CD14-positive monocyte (primary cell): ENCODE results near the gene GRB7. TPM values are rescaled to one million over a fixed set of nuclear protein-coding genes. Genes with fewer than 3 reads are reported as not detected.

Experiments used
- DNase-seq, 3 donors: peaks; one replicate each; pipeline ENCODE4 v3.0.0-alpha.2; 2011 to 2022
- H2AFZ ChIP-seq: 2 replicates; pipeline ENCODE4 v1.6.0; 2012; ENCODE audit warnings: mild to moderate bottlenecking, low read depth, low read length, inconsistent platforms; ENCODE audit not compliant: insufficient read depth, poor library complexity, severe bottlenecking
- H3K27ac ChIP-seq, 2 donors: 1 replicate in 1 of 2; 2 replicates in 1 of 2; pipeline ENCODE4 v1.5.1; 2012 to 2013; ENCODE audit warnings: low read length in 2 of 2, control low read depth in 1 of 2, inconsistent platforms in 1 of 2, low read depth in 1 of 2, mild to moderate bottlenecking in 1 of 2
- H3K27me3 ChIP-seq, 2 donors: one replicate each; pipeline versions ENCODE4 v1.6.0 to v1.6.1; 2011 to 2013; ENCODE audit warnings: low read length in 2 of 2; ENCODE audit not compliant: control insufficient read depth in 2 of 2, insufficient read depth in 2 of 2
- H3K36me3 ChIP-seq, 2 donors: replicated peaks in 1 of 2; 1 replicate in 1 of 2; 2 replicates in 1 of 2; pipeline versions ENCODE4 v1.5.1 to v1.6.1; 2012 to 2013; ENCODE audit warnings: low read length in 2 of 2, control low read depth in 1 of 2, inconsistent platforms in 1 of 2, mild to moderate bottlenecking in 1 of 2; ENCODE audit not compliant: insufficient read depth in 2 of 2, control insufficient read depth in 1 of 2
- H3K4me1 ChIP-seq, 2 donors: 1 replicate in 1 of 2; 2 replicates in 1 of 2; pipeline versions ENCODE4 v1.5.1 to v1.6.1; 2012 to 2013; ENCODE audit warnings: low read length in 2 of 2, control low read depth in 1 of 2, inconsistent platforms in 1 of 2, mild to moderate bottlenecking in 1 of 2, moderate library complexity in 1 of 2; ENCODE audit not compliant: insufficient read depth in 2 of 2, control insufficient read depth in 1 of 2
- H3K4me2 ChIP-seq: replicated peaks from 2 replicates; pipeline ENCODE3; 2012; ENCODE audit warnings: low read length, moderate library complexity, mild to moderate bottlenecking; ENCODE audit not compliant: poor library complexity, severe bottlenecking; ENCODE audit errors: extremely low read depth
- H3K4me3 ChIP-seq, 3 experiments: fragments of 200-600 bp in 1 of 3; sonication (generic) in 1 of 3; replicated peaks in 1 of 3; 1 replicate in 2 of 3; 2 replicates in 1 of 3; pipeline ENCODE4 v1.5.1; 2011 to 2013; ENCODE audit warnings: low read length in 3 of 3, mild to moderate bottlenecking in 3 of 3, control low read depth in 2 of 3, low read depth in 2 of 3, inconsistent platforms in 1 of 3, moderate library complexity in 1 of 3
- H3K79me2 ChIP-seq: 2 replicates; pipeline ENCODE4 v1.6.0; 2012; ENCODE audit warnings: mild to moderate bottlenecking, control low read depth, inconsistent platforms, low read length, moderate library complexity; ENCODE audit not compliant: insufficient read depth
- H3K9ac ChIP-seq: 2 replicates; pipeline ENCODE4 v1.6.0; 2017; ENCODE audit warnings: low read length, mild to moderate bottlenecking; ENCODE audit not compliant: insufficient read depth, poor library complexity, severe bottlenecking
- H3K9me3 ChIP-seq, 2 donors: replicated peaks in 1 of 2; 1 replicate in 1 of 2; 2 replicates in 1 of 2; pipeline versions ENCODE4 v1.5.1 to v1.6.1; 2012 to 2013; ENCODE audit warnings: low read length in 2 of 2, control low read depth in 1 of 2; ENCODE audit not compliant: control insufficient read depth in 1 of 2, insufficient read depth in 1 of 2
- H4K20me1 ChIP-seq: 2 replicates; pipeline ENCODE4 v1.6.0; 2012; ENCODE audit warnings: mild to moderate bottlenecking, low read length, control low read depth, moderate library complexity; ENCODE audit not compliant: insufficient read depth
- H3K27ac Mint-ChIP-seq, 7 donors: one replicate each; pipeline ENCODE4 v1.8.0; 2020; ENCODE audit warnings: mild to moderate bottlenecking in 7 of 7, mixed read lengths in 7 of 7, moderate library complexity in 6 of 7, inconsistent platforms in 2 of 7
- H3K27me3 Mint-ChIP-seq, 3 donors: one replicate each; pipeline ENCODE4 v1.8.0; 2021 to 2022; ENCODE audit warnings: low read depth in 3 of 3, mild to moderate bottlenecking in 3 of 3, mixed read lengths in 3 of 3, moderate library complexity in 3 of 3, inconsistent platforms in 1 of 3
- H3K36me3 Mint-ChIP-seq, 2 donors: one replicate each; pipeline ENCODE4 v1.8.0; 2020; ENCODE audit warnings: mixed read lengths in 2 of 2, inconsistent platforms in 1 of 2, mild to moderate bottlenecking in 1 of 2
- H3K4me1 Mint-ChIP-seq: one replicate; pipeline ENCODE4 v1.8.0; 2020; ENCODE audit warnings: mild to moderate bottlenecking, mixed read lengths
- H3K4me3 Mint-ChIP-seq, 2 donors: one replicate each; pipeline ENCODE4 v1.8.0; 2020; ENCODE audit warnings: mild to moderate bottlenecking in 2 of 2, mixed read lengths in 2 of 2, moderate library complexity in 1 of 2
- H3K9me3 Mint-ChIP-seq, 7 donors: one replicate each; pipeline ENCODE4 v1.8.0; 2020 to 2022; ENCODE audit warnings: mixed read lengths in 7 of 7, mild to moderate bottlenecking in 6 of 7, moderate library complexity in 6 of 7, inconsistent platforms in 2 of 7
- CTCF ChIP-seq: fragments of 200-600 bp; IDR thresholded peaks from one replicate; pipeline ENCODE4 v1.8.0; 2022; ENCODE audit warnings: antibody characterized with exemption, mild to moderate bottlenecking
- WGBS: methylation state at CpG from one replicate; pipeline ENCODE4 v1.1.5; 2013; ENCODE audit warnings: missing lambda C conversion rate; ENCODE audit not compliant: insufficient coverage; 5-methylcytosine and 5-hydroxymethylcytosine counted together
- intact Hi-C, 2 donors: fragments of 100-400 bp; cut with micrococcal nuclease; formaldehyde crosslinking; loops; one replicate each; pipeline versions ENCODE4 v1.15.0 to v1.15.1; 2023
- polyA plus RNA-seq, 3 donors: library from polyadenylated mRNA; depleted of rRNA in 1 of 3; unstranded in 2 of 3; stranded (reverse) in 1 of 3; fragments of 300-500 nt in 2 of 3; fragments of >200 nt in 1 of 3; fragmentation: Illumina TruSeq in 2 of 3; gene quantifications; 1 replicate in 2 of 3; 2 replicates in 1 of 3; pipeline ENCODE4 v1.2.3, GENCODE V29; 2012 to 2021

The GRB7 gene
- polyA plus RNA-seq, 3 donors = not detected

- peak overlapping the region in 1 of 2 donors; percentile 70 for H3K4me3 Mint-ChIP-seq
- DNase-seq = no peak
- peak overlapping the region; percentile 58 for H3K4me2 ChIP-seq
Measured at GRCh38 chr17:39782481-39782880, 44.7 kb downstream of the GRB7 start.

GRCh38 chr17:39782980-39783379, 45.2 kb downstream of the GRB7 start:
- Mint-ChIP-seq H3K4me1 (peaks cover 28% of the 10 kb centered on the region), H3K36me3 (peaks cover 0 to 3% of the 10 kb centered on the region in 2 donors), H3K9me3 (peaks cover 0 to 3% (median 0%) of the 10 kb centered on the region in 7 donors), H3K4me3 (peak overlapping the region in 1 of 2 donors; percentile 26), H3K27ac (no peak overlapping the region), H3K27me3 (peaks cover 22 to 52% (median 35%) of the 10 kb centered on the region in 3 donors)
- no peak for DNase-seq
- 100% methylated on average over 1 of the region's 1 CpG for WGBS
- intact Hi-C loops = no loop called here
- H3K9ac ChIP-seq = no peak overlapping the region
- peak overlapping the region; percentile 58 for H3K4me2 ChIP-seq
- no peaks in the 10 kb centered on the region for H4K20me1 ChIP-seq
- no peak overlapping the region for H2AFZ ChIP-seq
- no peaks in the 10 kb centered on the region for H3K36me3 ChIP-seq
- H3K79me2 ChIP-seq = no peaks in the 10 kb centered on the region
- peaks cover 13 to 23% of the 10 kb centered on the region in 2 donors for H3K4me1 ChIP-seq
- TF ChIP-seq CTCF = no peak
- H3K9me3 ChIP-seq = no peaks in the 10 kb centered on the region
- no peak overlapping the region for H3K27ac ChIP-seq
- peaks cover 29 to 58% of the 10 kb centered on the region in 2 donors for H3K27me3 ChIP-seq
- H3K4me3 ChIP-seq = peak overlapping the region in 1 of 3 experiments; percentile 38

More at GRCh38 chr17:39782481-39782880, 44.7 kb downstream of the GRB7 start:
- H3K36me3 ChIP-seq = no peaks in the 10 kb centered on the region
- peak overlapping the region in 1 of 3 experiments; percentile 38 for H3K4me3 ChIP-seq
- H4K20me1 ChIP-seq = no peaks in the 10 kb centered on the region
- H3K79me2 ChIP-seq = no peaks in the 10 kb centered on the region
- no CpG with 5 or more reads among the region's 4 CpGs for WGBS
- Mint-ChIP-seq H3K9me3 (peaks cover 0 to 3% (median 0%) of the 10 kb centered on the region in 7 donors), H3K36me3 (peaks cover 0 to 2% of the 10 kb centered on the region in 2 donors), H3K27ac (no peak overlapping the region), H3K27me3 (peaks cover 26 to 55% (median 31%) of the 10 kb centered on the region in 3 donors), H3K4me1 (peaks cover 30% of the 10 kb centered on the region)
- H2AFZ ChIP-seq = peak overlapping the region; percentile 50
- peaks cover 13 to 23% of the 10 kb centered on the region in 2 donors for H3K4me1 ChIP-seq
- no peak for TF ChIP-seq CTCF
- no peak overlapping the region for H3K27ac ChIP-seq
- H3K27me3 ChIP-seq = peaks cover 34 to 57% of the 10 kb centered on the region in 2 donors
- no peak overlapping the region for H3K9ac ChIP-seq
- no peaks in the 10 kb centered on the region for H3K9me3 ChIP-seq
- intact Hi-C loops = no loop called here
